Measurements from ENCODE around the gene CDK9. TPM values are rescaled to one million over a fixed set of nuclear protein-coding genes. Genes with fewer than 3 reads are reported as not detected.

Gene CDK9
- total and polyA plus RNA-seq, 10 of the 15 experiments (the other 5 are each of a cell fraction or from before 2014, with no cell fraction given), result 7.3 to 92.6 (median 51.6) TPM

DNA sequence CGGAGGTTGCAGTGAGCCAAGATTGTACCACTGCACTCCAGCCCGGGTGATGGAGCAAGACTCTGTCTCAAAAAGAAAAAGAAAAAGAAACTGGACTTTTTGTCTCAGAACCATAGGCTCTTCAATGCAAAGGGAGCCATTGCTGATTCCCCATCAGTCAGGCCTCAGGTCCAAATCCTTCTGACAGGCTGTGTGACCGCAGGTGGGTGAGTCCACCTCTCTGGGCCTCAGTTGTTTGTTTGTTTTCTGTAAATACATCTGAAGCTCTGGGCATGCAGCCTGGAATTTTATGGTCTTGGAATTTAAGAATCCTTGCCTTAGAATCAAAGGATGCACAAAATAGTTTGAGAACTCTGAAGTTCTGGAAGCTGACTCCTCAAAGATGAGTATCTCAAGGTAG is 29.6 kb upstream of the CDK9 start:
- ChIA-PET RAD21 (ENCODE audit: unreplicated experiment) (interaction anchor here (1.2 kb wide), 1 partner anchor 21 kb away, joined by 4 read pairs; the partner anchor contains the start of gene TOR2A), SMC1A (ENCODE audit: uncharacterized antibody, unreplicated experiment) (interaction anchor here (1.2 to 1.9 kb wide), 2 partner anchors 12 kb away, joined by 3 to 5 read pairs; no protein-coding TSS in a partner anchor), POLR2A (interaction anchor here (0.6 to 1.2 kb wide), 4 partner anchors 13 to 572 kb away, joined by 6 to 9 read pairs (median 9); no protein-coding TSS in a partner anchor), CTCF (interaction anchor here (0.6 to 2.0 kb wide), 2 partner anchors 21 to 828 kb away, joined by 4 to 9 read pairs; partner anchors contain the start of gene TOR2A)
- intact Hi-C loops (cut with micrococcal nuclease; ENCODE audit: unreplicated experiment), result no loop called here
- DNase-seq (ENCODE audit: low read depth, low spot score) (no peak), FAIRE-seq (no peak), ATAC-seq (no peak)
- Histone ChIP-seq H3K27me3 (replicated peaks in 1 of 2; ENCODE audit: control insufficient read depth in 2 of 2, insufficient read depth in 2 of 2, low read length in 1 of 2) (no peaks in the 10 kb centered on the region), H3K4me3 (no peak overlapping the region), H3K9me3 (replicated peaks; ENCODE audit: control insufficient read depth, insufficient read depth, low read length) (no peaks in the 10 kb centered on the region), H3K36me3 (ENCODE audit: control insufficient read depth in 2 of 2, insufficient read depth in 2 of 2, low read length in 1 of 2) (peaks cover 0 to 12% of the 10 kb centered on the region in 2 experiments), H3K27ac (ENCODE audit: control insufficient read depth, insufficient read depth) (no peak overlapping the region), H2AFZ (ENCODE audit: control insufficient read depth, low read depth, low read length) (no peak overlapping the region), H3K9ac (ENCODE audit: control insufficient read depth, insufficient read depth, low read length) (no peak overlapping the region), H3K79me2 (ENCODE audit: control insufficient read depth, insufficient read depth, low read length) (no peaks in the 10 kb centered on the region), H3K4me1 (ENCODE audit: control insufficient read depth, insufficient read depth, low read length) (no peaks in the 10 kb centered on the region), H3K4me2 (ENCODE audit: control insufficient read depth, insufficient read depth) (no peak overlapping the region), H4K20me1 (ENCODE audit: control insufficient read depth, insufficient read depth) (no peaks in the 10 kb centered on the region)
- TF ChIP-seq CBX5 (IDR thresholded peaks at IDR 0.05; ENCODE audit: low read depth) (no peak), ETV6 (conservative IDR thresholded peaks at IDR 0.05 in 1 of 2, IDR thresholded peaks at IDR 0.05 in 1 of 2; ENCODE audit: borderline replicate concordance in 1 of 2, low read depth in 1 of 2) (no peak), POLR2AphosphoS5 (IDR thresholded peaks at IDR 0.05; ENCODE audit: low read length) (no peak), ASH2L (IDR thresholded peaks at IDR 0.05; ENCODE audit: borderline replicate concordance, low read depth) (no peak), SMAD5 (IDR thresholded peaks at IDR 0.05; ENCODE audit: low read depth) (no peak), HDAC2 (IDR thresholded peaks at IDR 0.05) (no peak), ZNF217 (IDR thresholded peaks at IDR 0.05) (no peak), KAT2A (conservative IDR thresholded peaks at IDR 0.05; ENCODE audit: control insufficient read depth, low read depth, low read length) (no peak), DPF2 (IDR thresholded peaks at IDR 0.05) (no peak), NR2F1 (conservative IDR thresholded peaks at IDR 0.05) (no peak)
- TF ChIP-seq, protein P1, sequence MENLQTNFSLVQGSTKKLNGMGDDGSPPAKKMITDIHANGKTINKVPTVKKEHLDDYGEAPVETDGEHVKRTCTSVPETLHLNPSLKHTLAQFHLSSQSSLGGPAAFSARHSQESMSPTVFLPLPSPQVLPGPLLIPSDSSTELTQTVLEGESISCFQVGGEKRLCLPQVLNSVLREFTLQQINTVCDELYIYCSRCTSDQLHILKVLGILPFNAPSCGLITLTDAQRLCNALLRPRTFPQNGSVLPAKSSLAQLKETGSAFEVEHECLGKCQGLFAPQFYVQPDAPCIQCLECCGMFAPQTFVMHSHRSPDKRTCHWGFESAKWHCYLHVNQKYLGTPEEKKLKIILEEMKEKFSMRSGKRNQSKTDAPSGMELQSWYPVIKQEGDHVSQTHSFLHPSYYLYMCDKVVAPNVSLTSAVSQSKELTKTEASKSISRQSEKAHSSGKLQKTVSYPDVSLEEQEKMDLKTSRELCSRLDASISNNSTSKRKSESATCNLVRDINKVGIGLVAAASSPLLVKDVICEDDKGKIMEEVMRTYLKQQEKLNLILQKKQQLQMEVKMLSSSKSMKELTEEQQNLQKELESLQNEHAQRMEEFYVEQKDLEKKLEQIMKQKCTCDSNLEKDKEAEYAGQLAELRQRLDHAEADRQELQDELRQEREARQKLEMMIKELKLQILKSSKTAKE (IDR thresholded peaks at IDR 0.05; ENCODE audit: low read depth, poor library complexity, severe bottlenecking), result no peak
- TF ChIP-seq, protein P2, sequence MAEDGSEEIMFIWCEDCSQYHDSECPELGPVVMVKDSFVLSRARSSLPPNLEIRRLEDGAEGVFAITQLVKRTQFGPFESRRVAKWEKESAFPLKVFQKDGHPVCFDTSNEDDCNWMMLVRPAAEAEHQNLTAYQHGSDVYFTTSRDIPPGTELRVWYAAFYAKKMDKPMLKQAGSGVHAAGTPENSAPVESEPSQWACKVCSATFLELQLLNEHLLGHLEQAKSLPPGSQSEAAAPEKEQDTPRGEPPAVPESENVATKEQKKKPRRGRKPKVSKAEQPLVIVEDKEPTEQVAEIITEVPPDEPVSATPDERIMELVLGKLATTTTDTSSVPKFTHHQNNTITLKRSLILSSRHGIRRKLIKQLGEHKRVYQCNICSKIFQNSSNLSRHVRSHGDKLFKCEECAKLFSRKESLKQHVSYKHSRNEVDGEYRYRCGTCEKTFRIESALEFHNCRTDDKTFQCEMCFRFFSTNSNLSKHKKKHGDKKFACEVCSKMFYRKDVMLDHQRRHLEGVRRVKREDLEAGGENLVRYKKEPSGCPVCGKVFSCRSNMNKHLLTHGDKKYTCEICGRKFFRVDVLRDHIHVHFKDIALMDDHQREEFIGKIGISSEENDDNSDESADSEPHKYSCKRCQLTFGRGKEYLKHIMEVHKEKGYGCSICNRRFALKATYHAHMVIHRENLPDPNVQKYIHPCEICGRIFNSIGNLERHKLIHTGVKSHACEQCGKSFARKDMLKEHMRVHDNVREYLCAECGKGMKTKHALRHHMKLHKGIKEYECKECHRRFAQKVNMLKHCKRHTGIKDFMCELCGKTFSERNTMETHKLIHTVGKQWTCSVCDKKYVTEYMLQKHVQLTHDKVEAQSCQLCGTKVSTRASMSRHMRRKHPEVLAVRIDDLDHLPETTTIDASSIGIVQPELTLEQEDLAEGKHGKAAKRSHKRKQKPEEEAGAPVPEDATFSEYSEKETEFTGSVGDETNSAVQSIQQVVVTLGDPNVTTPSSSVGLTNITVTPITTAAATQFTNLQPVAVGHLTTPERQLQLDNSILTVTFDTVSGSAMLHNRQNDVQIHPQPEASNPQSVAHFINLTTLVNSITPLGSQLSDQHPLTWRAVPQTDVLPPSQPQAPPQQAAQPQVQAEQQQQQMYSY (CRISPR knock-in tag; IDR thresholded peaks at IDR 0.05), result no peak
- TF ChIP-seq, protein P3, sequence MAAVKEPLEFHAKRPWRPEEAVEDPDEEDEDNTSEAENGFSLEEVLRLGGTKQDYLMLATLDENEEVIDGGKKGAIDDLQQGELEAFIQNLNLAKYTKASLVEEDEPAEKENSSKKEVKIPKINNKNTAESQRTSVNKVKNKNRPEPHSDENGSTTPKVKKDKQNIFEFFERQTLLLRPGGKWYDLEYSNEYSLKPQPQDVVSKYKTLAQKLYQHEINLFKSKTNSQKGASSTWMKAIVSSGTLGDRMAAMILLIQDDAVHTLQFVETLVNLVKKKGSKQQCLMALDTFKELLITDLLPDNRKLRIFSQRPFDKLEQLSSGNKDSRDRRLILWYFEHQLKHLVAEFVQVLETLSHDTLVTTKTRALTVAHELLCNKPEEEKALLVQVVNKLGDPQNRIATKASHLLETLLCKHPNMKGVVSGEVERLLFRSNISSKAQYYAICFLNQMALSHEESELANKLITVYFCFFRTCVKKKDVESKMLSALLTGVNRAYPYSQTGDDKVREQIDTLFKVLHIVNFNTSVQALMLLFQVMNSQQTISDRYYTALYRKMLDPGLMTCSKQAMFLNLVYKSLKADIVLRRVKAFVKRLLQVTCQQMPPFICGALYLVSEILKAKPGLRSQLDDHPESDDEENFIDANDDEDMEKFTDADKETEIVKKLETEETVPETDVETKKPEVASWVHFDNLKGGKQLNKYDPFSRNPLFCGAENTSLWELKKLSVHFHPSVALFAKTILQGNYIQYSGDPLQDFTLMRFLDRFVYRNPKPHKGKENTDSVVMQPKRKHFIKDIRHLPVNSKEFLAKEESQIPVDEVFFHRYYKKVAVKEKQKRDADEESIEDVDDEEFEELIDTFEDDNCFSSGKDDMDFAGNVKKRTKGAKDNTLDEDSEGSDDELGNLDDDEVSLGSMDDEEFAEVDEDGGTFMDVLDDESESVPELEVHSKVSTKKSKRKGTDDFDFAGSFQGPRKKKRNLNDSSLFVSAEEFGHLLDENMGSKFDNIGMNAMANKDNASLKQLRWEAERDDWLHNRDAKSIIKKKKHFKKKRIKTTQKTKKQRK (IDR thresholded peaks at IDR 0.05; ENCODE audit: low read depth, low read length), result no peak
- 67% methylated on average over 3 of the region's 3 CpGs for WGBS (ENCODE audit: insufficient coverage, insufficient replicate concordance, low lambda C conversion rate, missing lambda C conversion rate)
- BruUV-seq (replicated peaks), result no TSS peak
- in situ Hi-C loops (cut with MboI), result no loop called here
